Measurements from ENCODE around the gene ACIN1. TPM values are rescaled to one million over a fixed set of nuclear protein-coding genes. Genes with fewer than 3 reads are reported as not detected.

ACIN1 gene
- polyA plus RNA-seq, 1 donor (not counting 4 experiments of a cell fraction or from before 2014, with no cell fraction given) = 104 TPM

- H3K27ac ChIP-seq (ENCODE audit: control insufficient read depth, insufficient read depth, low read length) = no peak overlapping the region
- H3K4me2 ChIP-seq (ENCODE audit: control insufficient read depth, extremely low read depth, insufficient read depth, low read depth, low read length) = no peak overlapping the region
- no peaks in the 10 kb centered on the region for H3K27me3 ChIP-seq (ENCODE audit: control insufficient read depth, extremely low read depth, insufficient read depth, low read length)
- H3K4me3 ChIP-seq (ENCODE audit: control insufficient read depth in 2 of 3, extremely low read depth in 1 of 3, insufficient read depth in 2 of 3, low read depth in 1 of 3, low read length in 3 of 3) = no peak overlapping the region
- dilution Hi-C loops (cut with MboI; ENCODE audit: extremely low pct_ligation_motif_present, low sequenced_read_pairs) = no loop called here
- H3K9me3 ChIP-seq (ENCODE audit: control insufficient read depth, low read depth, low read length) = no peaks in the 10 kb centered on the region
- H3K36me3 ChIP-seq (ENCODE audit: control insufficient read depth in 2 of 2, extremely low read depth in 1 of 2, insufficient read depth in 2 of 2, low read length in 2 of 2) = peaks cover 18 to 47% of the 10 kb centered on the region in 2 experiments
- TF ChIP-seq EZH2 (IDR thresholded peaks at IDR 0.05; ENCODE audit: low read length) (no peak), CTCF (optimal IDR thresholded peaks at IDR 0.05 in 1 of 3, IDR thresholded peaks at IDR 0.05 in 1 of 3, conservative IDR thresholded peaks at IDR 0.05 in 1 of 3; ENCODE audit: extremely low read depth in 1 of 3, insufficient read depth in 2 of 3, low read length in 3 of 3) (no peak)
- H4K20me1 ChIP-seq (ENCODE audit: control insufficient read depth, extremely low read depth, insufficient read depth, low read length) = peaks cover 8% of the 10 kb centered on the region
- DNase-seq (ENCODE audit: low read depth, low spot score) (no peak), FAIRE-seq (no peak)
- no peak overlapping the region for H2AFZ ChIP-seq (ENCODE audit: control insufficient read depth, low read length)
- H3K9me1 ChIP-seq (ENCODE audit: control insufficient read depth, extremely low read depth, insufficient read depth, low read length) = no peaks in the 10 kb centered on the region
- no peak overlapping the region for H3K9ac ChIP-seq (ENCODE audit: control insufficient read depth, extremely low read depth, insufficient read depth, low read length)
- H3K4me1 ChIP-seq (ENCODE audit: control insufficient read depth, extremely low read depth, insufficient read depth, low read length) = peaks cover 11% of the 10 kb centered on the region
- H3K79me2 ChIP-seq (ENCODE audit: control insufficient read depth, insufficient read depth, low read length) = peaks cover 71% of the 10 kb centered on the region
Observed at GRCh38 chr14:23091294-23092225, 3.4 kb downstream of the ACIN1 start.

GRCh38 chr14:23090254-23090636 lies 4.7 kb downstream of the ACIN1 start:
- Histone ChIP-seq H3K9me3 (ENCODE audit: control insufficient read depth, low read depth, low read length) (no peaks in the 10 kb centered on the region), H3K9ac (ENCODE audit: control insufficient read depth, extremely low read depth, insufficient read depth, low read length) (no peak overlapping the region), H3K36me3 (ENCODE audit: control insufficient read depth in 2 of 2, extremely low read depth in 1 of 2, insufficient read depth in 2 of 2, low read length in 2 of 2) (peaks cover 18 to 52% of the 10 kb centered on the region in 2 experiments), H3K4me1 (ENCODE audit: control insufficient read depth, extremely low read depth, insufficient read depth, low read length) (peaks cover 9% of the 10 kb centered on the region), H2AFZ (ENCODE audit: control insufficient read depth, low read length) (no peak overlapping the region), H3K4me3 (ENCODE audit: control insufficient read depth in 2 of 3, extremely low read depth in 1 of 3, insufficient read depth in 2 of 3, low read depth in 1 of 3, low read length in 3 of 3) (no peak overlapping the region), H3K27ac (ENCODE audit: control insufficient read depth, insufficient read depth, low read length) (no peak overlapping the region), H3K4me2 (ENCODE audit: control insufficient read depth, extremely low read depth, insufficient read depth, low read depth, low read length) (no peak overlapping the region), H3K9me1 (ENCODE audit: control insufficient read depth, extremely low read depth, insufficient read depth, low read length) (no peaks in the 10 kb centered on the region), H3K79me2 (ENCODE audit: control insufficient read depth, insufficient read depth, low read length) (peaks cover 65% of the 10 kb centered on the region), H3K27me3 (ENCODE audit: control insufficient read depth, extremely low read depth, insufficient read depth, low read length) (no peaks in the 10 kb centered on the region), H4K20me1 (ENCODE audit: control insufficient read depth, extremely low read depth, insufficient read depth, low read length) (peaks cover 8% of the 10 kb centered on the region)
- DNase-seq (ENCODE audit: low read depth, low spot score) (no peak), FAIRE-seq (no peak)
- dilution Hi-C loops (cut with MboI; ENCODE audit: extremely low pct_ligation_motif_present, low sequenced_read_pairs) = no loop called here
- TF ChIP-seq CTCF (optimal IDR thresholded peaks at IDR 0.05 in 1 of 3, IDR thresholded peaks at IDR 0.05 in 1 of 3, conservative IDR thresholded peaks at IDR 0.05 in 1 of 3; ENCODE audit: extremely low read depth in 1 of 3, insufficient read depth in 2 of 3, low read length in 3 of 3) = no peak
- TF ChIP-seq EZH2 (IDR thresholded peaks at IDR 0.05; ENCODE audit: low read length) = no peak

Measured in keratinocyte (primary cell).